Type B pancreatic cell (in vitro differentiated cells): Measurements from ENCODE around the gene ZSCAN29. TPM values are rescaled to one million over a fixed set of nuclear protein-coding genes. Genes with fewer than 3 reads are reported as not detected.
A peak's percentile ranks its signal among the peaks of the same experiment; 100 is the strongest.

Experiments
- DNase-seq: peaks from one replicate; pipeline ENCODE4 v3.0.0; 2021; ENCODE audit warnings: mixed read lengths; ENCODE audit not compliant: unreplicated experiment; ENCODE audit errors: extremely low spot score
- H3K27ac Mint-ChIP-seq: 2 replicates; pipeline ENCODE4 v1.8.0; 2021; ENCODE audit warnings: mild to moderate bottlenecking, mixed read lengths
- H3K27me3 Mint-ChIP-seq: 2 replicates; pipeline ENCODE4 v1.8.0; 2021; ENCODE audit warnings: mixed read lengths
- H3K36me3 Mint-ChIP-seq: 2 replicates; pipeline ENCODE4 v1.8.0; 2021; ENCODE audit warnings: mixed read lengths
- H3K4me1 Mint-ChIP-seq: one replicate; pipeline ENCODE4 v1.8.0; 2021; ENCODE audit warnings: mixed read lengths; ENCODE audit not compliant: unreplicated experiment
- H3K4me3 Mint-ChIP-seq: 2 replicates; pipeline ENCODE4 v1.8.0; 2021; ENCODE audit warnings: mild to moderate bottlenecking, mixed read lengths
- H3K9me3 Mint-ChIP-seq: 2 replicates; pipeline ENCODE4 v1.8.0; 2021; ENCODE audit warnings: mixed read lengths
- total RNA-seq: library from RNA; stranded (reverse); gene quantifications from 2 replicates; pipeline ENCODE4 v1.2.1, GENCODE V29; 2021; ENCODE audit warnings: low replicate concordance
- TF ChIP-seq, protein P1 (sequence below): fragments of 200-600 bp; sonication (generic); conservative IDR thresholded peaks from 2 replicates; pipeline ENCODE4 v1.5.0; 2021; ENCODE audit warnings: antibody characterized with exemption, mild to moderate bottlenecking

The ZSCAN29 gene
- total RNA-seq, 1 donor from 2014 or later: 45.6 TPM

DNA sequence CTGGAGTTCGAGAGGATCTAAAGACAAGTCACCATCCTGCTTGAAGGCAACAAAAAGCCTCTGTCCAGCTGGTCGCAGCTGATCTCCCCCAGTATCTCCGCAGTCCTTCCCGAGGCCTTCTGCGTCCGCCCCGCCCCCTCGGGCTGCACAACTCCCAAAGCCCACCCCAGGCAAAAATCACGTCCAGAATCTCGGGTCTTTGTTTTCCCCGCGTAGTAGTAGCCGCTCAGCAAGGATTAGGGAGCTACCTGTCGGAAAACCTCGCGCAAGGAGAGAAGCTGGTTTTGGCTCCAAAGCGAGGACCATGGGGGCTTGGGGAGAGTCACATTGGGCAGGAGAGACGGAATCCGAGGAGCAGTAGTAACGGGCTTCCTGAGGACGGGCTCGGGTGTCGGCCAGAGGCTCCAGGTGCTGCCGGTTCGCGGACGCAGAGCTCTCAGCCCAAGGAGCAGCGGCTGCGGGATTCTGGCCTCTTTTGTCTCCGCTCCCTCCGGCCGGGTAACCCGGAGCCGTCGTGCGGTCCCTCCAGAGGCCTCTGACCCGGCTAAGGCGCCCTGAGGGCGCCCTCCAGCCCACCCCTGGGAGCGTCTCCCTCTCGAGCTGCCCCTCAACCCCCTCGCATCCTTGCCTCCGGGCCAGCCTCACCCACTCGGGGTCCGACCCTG is 401 bp downstream of the ZSCAN29 start:
- Mint-ChIP-seq H3K4me3 (peak overlapping the region; percentile 96), H3K36me3 (peaks cover 49% of the 10 kb centered on the region), H3K9me3 (peaks cover 19% of the 10 kb centered on the region), H3K27ac (peak overlapping the region; percentile 91), H3K27me3 (no peaks in the 10 kb centered on the region), H3K4me1 (peaks cover 45% of the 10 kb centered on the region)
- TF ChIP-seq, protein P1, sequence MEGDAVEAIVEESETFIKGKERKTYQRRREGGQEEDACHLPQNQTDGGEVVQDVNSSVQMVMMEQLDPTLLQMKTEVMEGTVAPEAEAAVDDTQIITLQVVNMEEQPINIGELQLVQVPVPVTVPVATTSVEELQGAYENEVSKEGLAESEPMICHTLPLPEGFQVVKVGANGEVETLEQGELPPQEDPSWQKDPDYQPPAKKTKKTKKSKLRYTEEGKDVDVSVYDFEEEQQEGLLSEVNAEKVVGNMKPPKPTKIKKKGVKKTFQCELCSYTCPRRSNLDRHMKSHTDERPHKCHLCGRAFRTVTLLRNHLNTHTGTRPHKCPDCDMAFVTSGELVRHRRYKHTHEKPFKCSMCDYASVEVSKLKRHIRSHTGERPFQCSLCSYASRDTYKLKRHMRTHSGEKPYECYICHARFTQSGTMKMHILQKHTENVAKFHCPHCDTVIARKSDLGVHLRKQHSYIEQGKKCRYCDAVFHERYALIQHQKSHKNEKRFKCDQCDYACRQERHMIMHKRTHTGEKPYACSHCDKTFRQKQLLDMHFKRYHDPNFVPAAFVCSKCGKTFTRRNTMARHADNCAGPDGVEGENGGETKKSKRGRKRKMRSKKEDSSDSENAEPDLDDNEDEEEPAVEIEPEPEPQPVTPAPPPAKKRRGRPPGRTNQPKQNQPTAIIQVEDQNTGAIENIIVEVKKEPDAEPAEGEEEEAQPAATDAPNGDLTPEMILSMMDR: no peak
- DNase-seq: peak; percentile 72

DNA sequence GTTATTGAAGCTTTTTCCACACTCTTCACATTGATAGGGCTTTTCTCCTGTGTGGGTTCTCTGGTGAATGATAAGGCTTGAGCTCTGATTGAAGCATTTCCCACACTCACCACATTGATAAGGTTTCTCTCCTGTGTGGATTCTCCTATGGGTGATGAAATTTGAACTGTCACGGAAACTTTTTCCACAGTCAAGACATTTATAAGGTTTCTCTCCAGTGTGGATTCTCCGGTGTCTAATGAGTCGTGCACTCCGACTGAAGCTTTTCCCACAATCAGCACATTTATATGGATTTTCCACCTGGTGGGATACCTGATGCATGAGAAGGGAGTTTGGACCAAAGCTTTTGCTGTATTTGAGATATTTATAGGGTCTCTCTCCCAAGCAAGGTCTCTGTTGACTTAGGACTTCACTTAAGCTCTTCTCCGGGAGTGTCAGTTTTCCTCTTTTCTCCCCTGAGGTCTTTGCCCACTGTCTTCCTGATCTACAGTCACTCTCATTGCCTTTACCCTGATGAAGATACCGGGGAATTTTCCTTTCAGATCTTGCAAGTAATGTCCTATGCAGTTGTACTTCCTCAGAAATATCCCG is 9.4 kb downstream of the ZSCAN29 start:
- no peaks in the 10 kb centered on the region for H3K27me3 Mint-ChIP-seq
- no peak overlapping the region for H3K4me3 Mint-ChIP-seq
- TF ChIP-seq, protein P1: no peak
- no peak for DNase-seq
- peaks cover 78% of the 10 kb centered on the region for H3K36me3 Mint-ChIP-seq
- H3K9me3 Mint-ChIP-seq: peaks cover 27% of the 10 kb centered on the region
- no peak overlapping the region for H3K27ac Mint-ChIP-seq
- H3K4me1 Mint-ChIP-seq: peaks cover 3% of the 10 kb centered on the region

DNA sequence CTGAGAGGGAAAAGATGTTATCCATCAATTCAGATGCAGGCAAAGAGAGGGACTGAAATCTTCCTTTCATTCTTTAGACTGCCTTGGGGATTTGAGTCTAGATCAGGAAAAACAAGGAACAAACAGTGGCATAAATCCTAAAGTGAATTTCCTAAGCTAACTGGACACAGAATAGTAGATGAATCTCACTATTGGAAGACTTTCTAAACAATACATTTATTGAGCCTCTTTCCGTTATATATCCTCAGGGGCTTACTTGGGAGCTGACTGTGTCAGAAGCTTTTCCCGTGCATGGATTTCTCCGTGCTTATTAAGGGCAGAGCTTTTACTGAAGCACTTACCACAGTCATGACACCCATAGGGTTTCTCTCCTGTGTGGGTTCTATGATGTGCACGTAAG is 10.0 kb downstream of the ZSCAN29 start:
- no peaks in the 10 kb centered on the region for H3K27me3 Mint-ChIP-seq
- peaks cover 25% of the 10 kb centered on the region for H3K9me3 Mint-ChIP-seq
- no peak overlapping the region for H3K4me3 Mint-ChIP-seq
- TF ChIP-seq, protein P1: no peak
- no peak overlapping the region for H3K27ac Mint-ChIP-seq
- peaks cover 76% of the 10 kb centered on the region for H3K36me3 Mint-ChIP-seq
- DNase-seq: no peak
- no peaks in the 10 kb centered on the region for H3K4me1 Mint-ChIP-seq

DNA sequence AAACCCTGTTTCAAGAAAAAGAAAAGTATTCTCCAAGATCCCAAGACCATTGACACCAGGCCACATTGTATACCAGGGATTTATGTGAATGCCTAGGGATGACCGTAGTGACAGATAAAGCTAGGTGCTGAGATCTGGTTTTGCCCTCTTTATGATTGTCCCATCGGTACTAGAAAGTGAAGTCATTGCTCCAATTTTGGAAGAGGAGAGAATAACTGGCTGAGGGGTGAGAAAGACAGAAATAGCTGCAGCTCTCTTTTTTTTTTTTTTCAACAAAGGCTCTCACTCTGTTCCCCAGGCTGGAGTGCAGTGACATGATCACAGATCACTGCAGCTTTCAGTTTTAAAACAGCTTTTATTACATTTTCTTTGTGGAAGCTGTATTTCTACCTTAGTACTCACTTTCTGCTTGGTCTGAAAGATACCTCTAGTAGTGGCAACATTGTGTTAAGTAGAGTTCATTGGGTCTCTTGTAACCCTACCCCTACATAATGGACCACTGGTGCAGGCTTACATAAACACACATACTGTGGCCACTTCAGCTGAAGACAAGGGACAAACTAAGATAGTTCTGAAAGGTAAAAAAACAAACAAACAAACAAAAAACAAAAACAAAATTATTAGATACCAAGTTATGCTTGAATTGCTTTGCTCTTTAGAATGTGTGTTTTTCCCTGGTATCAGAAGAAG is 18.0 kb downstream of the ZSCAN29 start:
- no peaks in the 10 kb centered on the region for H3K4me1 Mint-ChIP-seq
- no peak overlapping the region for H3K27ac Mint-ChIP-seq
- H3K36me3 Mint-ChIP-seq: peaks cover 31% of the 10 kb centered on the region
- TF ChIP-seq, protein P1: no peak
- no peak for DNase-seq
- H3K4me3 Mint-ChIP-seq: no peak overlapping the region
- H3K27me3 Mint-ChIP-seq: no peaks in the 10 kb centered on the region
- H3K9me3 Mint-ChIP-seq: no peaks in the 10 kb centered on the region

DNA sequence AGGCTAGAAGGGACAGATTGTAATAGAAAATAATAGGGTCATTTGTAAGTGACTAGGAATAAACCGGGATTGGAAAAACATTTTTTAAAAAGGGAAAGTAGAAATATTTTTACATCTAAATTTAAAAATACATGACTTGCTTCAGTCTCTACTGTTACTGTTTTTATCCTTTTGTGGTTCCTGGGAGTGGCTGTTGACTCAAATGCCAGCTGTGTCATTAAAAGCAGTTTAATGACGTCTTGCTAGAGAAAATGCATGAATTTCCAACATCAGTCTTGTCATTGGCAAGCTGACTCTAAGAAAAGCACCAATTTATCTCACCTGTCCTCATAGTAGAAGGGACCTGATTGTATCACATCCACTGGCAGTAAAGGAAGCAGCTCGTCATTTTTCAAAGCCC is 23.7 kb downstream of the ZSCAN29 start:
- Mint-ChIP-seq H3K36me3 (peaks cover 16% of the 10 kb centered on the region), H3K9me3 (no peaks in the 10 kb centered on the region), H3K27me3 (no peaks in the 10 kb centered on the region), H3K4me1 (no peaks in the 10 kb centered on the region), H3K27ac (peak overlapping the region; percentile 17), H3K4me3 (no peak overlapping the region)
- DNase-seq: no peak
- TF ChIP-seq, protein P1: no peak
